IPS DF 4.7 (cell line): Measurements from ENCODE around the gene PLEKHA5.
A peak's percentile ranks its signal among the peaks of the same experiment; 100 is the strongest.

Experiments
- DNase-seq: peaks from one replicate; pipeline ENCODE4 v3.0.0-alpha.2; 2013; ENCODE audit warnings: low spot score; ENCODE audit errors: extremely low read depth

Gene PLEKHA5

DNA sequence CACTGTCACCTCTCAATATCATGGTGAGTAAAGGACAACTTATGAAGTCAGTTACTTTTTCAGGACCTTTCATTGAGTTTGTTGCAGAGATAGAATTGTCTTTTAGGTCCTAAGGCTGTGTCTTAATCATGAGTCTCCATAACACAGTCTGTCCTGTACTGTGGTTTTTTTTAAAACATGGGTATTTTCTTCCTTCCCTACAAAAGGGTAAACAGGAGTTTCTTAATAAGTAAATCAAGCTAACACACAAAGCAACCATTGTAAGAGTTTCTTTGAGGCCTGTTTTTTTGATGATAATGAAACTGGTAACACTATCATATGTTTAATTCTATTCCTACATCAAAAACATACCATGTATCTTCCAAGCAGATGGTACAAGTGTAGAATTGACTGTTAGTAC, 101.4 kb downstream of the PLEKHA5 start:
- DNase-seq = no peak

GRCh38 chr12:19234171-19234704, 104.7 kb downstream of the PLEKHA5 start:
- DNase-seq = no peak

DNA sequence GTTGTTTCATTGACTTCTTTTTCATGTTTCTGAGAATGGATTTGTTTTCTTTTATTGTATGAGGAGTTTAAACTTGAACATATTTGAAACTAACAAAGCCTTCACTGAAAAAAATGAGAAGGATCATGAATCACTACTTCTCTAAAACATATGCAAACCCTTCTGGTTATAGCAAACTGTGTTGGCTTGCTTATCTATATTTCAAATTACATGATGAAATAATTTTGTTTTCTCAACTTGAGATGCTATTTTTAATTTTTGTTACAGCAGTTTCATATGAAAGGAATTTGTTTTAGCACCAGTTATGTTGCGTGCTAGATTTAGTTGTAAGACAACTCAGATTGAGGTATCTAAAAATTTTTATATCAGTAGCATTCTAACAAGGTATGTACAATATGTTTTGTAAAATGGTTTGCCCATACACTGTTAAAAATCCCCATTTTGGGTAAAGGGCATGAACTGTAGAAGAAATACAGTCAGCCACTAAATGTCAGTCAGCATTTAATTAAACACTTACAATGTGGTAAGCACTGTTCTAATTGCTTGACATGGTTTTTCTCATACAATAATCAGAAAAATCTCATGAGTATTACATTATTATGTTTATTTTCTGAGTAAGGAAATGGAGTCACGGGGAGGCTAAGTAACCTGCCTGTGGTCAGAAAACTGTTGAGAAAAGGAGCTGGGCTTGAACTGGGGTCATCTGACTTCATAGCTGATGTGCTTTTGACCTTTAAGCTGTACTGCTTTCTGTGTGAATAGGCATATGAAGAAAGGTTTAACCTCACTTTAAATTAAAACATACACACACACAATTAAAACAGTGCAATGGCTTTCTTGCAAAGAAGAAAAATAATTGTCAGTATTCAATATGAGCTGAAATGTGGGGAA, 105.7 kb downstream of the PLEKHA5 start:
- no peak for DNase-seq

- DNase-seq = no peak
Observed at GRCh38 chr12:19236656-19237055, 107.1 kb downstream of the PLEKHA5 start.

DNA sequence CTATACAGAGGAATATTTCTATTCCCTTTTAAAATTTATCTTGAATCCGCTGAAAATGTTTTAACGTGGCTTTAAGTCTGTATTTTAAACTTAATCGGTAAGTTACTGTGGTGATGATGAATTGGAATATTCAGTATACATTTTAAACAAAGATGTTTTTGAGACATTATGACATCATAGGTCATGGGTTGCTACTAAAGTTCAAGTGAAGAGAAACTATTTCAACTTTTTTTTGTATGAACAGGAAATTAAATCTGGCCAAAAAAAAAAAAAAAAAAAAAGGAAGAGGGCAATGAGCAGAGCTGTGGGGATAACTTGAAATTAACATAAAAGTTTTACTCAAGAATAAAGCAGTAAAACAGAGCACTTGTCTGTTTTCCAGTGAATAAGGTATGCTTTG, 109.0 kb downstream of the PLEKHA5 start:
- DNase-seq = no peak

- no peak for DNase-seq
Observed at GRCh38 chr12:19239102-19239501, 109.6 kb downstream of the PLEKHA5 start.

DNA sequence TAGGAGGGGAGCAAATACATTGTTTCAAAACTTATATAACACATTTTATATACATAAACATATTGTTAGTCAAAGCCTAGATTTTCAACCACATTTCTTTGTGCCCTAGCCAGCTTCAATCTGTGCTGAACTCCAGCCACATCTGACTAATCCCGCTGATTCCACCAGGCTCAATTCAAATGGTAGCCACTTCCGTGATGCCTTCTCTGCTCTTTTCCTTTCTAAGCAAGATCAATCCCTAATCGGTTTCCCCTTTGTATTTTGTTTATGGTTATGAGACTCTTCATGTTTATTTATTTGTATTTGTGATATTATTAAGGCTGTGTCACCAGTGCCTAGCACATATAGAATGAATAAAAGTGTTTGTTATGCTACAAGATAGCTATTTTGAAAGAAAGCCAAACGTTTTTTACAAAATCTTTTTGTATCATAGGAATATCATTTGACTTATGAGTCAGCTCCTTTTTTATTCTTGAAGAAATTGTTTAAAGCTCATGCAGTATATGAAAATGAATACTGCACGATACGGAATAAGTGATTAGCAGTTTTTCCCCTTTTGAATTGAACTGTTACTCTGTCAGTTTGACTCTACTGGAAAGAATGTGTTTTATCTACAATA, 110.2 kb downstream of the PLEKHA5 start:
- DNase-seq = no peak

DNA sequence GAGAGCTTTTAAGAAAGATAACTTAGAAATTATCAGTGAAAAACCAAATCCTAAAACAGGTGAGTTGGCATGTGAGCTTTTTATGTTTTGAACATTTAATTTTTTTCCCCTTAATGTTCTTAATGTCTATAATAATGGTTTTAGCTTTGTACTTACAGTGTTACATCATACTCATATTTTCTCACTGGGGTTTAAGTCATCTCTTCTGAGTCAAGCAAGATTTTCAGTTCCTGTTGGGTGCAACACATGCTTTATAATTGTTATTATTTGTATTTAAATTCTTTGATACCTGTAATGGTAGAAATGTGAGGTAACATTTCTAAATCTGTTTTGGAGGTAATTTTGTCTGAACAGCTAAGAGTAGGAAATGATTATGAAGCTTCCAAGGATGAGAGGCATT, 113.0 kb downstream of the PLEKHA5 start:
- no peak for DNase-seq

- no peak for DNase-seq
Observed at GRCh38 chr12:19243551-19243950, 114.0 kb downstream of the PLEKHA5 start.

- no peak for DNase-seq
Observed at GRCh38 chr12:19244312-19244711, 114.8 kb downstream of the PLEKHA5 start.

DNA sequence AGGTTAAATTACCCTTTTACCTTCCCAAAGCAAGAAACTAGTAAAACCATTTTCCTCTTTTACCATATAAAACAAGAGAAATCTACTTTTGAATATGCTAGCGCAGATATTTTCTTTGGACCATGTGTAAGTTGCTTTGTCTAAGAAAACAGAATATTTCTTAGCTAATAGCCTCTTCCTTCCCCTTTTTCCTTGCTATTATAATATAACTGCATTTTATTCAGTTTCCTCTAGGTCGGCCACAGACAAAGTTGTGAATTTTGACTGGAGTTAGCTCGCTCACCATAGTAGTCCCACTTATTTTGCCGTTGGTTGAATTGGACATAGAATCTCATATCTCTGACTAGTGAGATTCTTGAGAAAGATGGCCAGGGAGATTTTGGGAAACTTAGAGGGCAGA, 115.6 kb downstream of the PLEKHA5 start:
- DNase-seq = no peak

DNA sequence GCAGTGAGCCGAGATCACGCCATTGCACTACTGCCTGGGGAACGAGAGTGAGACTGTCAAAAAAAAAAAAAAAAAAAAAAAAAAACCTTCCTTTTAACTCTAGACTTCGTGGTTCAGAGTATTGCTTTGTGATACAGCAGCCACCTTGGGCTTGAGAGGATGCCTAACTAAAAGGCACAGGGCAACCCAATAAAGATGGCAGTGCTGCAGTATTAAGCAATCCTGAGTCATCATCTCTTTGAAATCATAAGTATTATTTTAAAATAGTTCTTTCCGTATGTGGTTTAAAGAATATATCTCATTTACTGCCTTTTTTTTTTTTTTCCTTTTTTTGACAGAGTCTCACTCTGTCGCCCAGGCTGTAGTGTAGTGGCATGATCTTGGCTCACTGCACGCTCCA, 116.1 kb downstream of the PLEKHA5 start:
- no peak for DNase-seq

- no peak for DNase-seq
Observed at GRCh38 chr12:19246933-19247332, 117.4 kb downstream of the PLEKHA5 start.

GRCh38 chr12:19248929-19249602, 119.5 kb downstream of the PLEKHA5 start:
- DNase-seq = no peak

DNA sequence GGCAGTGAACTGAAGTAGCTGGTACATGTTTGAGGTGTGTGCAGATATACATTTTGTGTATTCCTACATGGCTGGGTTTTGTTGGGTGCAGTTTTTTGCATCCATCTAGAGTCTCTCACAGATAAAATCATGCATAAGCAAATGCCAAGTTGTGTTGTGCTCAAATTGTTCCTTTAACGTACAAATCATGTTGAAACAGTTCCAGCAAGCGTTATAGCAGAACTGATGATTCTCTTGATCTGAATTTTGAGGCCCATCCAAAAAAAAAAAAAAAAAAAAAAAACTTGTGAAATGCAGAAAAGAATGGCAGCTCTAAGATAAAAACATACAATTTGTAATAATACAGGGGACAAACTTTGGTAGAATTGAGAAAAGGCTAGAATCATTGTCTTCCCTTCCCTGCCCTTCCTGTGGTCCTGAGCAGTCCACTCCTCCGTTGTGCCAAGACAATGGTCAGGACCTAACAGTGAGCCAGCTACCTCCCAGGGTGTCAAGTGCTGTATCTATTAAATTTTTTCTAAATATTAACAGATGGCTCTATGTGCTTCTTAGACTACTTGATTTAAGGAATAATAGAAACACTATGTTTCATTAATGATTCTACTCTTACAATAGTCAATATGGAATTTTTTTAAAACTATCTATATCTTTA, 122.1 kb downstream of the PLEKHA5 start:
- no peak for DNase-seq

DNA sequence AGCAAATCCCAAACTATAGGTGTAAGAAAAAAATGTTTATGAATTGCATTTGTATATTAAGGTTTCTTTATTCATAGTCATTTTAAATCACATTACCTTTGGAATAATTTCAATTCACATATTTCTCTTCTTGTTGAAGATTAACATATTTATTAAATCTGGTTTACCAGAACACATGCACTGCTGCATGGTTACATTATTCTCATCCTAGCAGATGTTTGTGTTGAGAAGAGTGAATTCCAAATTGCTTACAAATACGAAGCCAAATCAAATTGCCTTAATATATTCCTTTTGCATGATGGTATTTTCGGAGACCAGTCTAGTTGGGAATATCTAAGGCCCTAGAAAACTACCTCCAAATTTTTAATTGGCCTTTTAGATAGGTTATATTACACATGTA, 130.6 kb downstream of the PLEKHA5 start:
- DNase-seq = no peak

- DNase-seq = no peak
Observed at GRCh38 chr12:19261773-19262172, 132.2 kb downstream of the PLEKHA5 start.

- peak; percentile 62 for DNase-seq
Observed at GRCh38 chr12:19263672-19264071, 134.1 kb downstream of the PLEKHA5 start.

GRCh38 chr12:19273482-19274330, 144.2 kb downstream of the PLEKHA5 start:
- DNase-seq = no peak

DNA sequence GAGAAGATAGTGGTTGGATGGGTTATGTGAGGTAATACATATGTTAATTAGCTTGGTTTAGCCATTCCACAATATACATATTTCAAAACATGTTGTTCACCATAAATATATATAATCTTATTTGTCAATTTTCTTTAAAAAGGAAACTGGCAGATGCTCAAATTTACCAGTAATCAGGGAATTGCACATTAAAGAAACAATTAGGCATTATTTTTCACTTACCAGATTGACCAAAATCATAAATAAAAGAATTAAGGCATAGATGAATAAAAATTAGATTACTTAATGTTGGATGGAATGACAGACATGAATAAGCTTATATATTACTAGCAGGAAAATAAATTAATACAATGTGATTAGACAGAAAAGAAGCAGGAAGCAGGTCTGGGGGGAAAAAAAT, 147.2 kb downstream of the PLEKHA5 start:
- DNase-seq = no peak

DNA sequence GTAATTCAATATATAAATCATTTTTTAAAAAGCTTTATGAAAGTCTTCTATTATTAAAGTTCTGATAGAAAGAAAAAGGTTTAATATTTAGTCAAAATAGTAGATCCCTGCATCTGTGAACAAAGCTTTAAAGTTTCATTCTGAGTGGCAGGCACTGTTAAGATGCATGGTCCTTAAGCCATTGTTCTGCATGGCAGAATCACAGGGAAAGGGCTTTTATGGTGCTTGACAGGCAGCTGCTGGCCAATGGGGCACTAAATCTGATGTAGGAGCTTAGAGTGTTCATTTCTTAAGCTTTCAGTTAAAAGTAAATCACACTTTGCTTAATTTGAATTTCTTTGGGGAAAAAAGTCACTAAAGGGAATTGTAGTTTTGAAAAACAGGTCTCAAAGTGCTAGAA, 148.2 kb downstream of the PLEKHA5 start:
- DNase-seq = no peak
